HepG2 (cell line): Measurements from ENCODE around the gene AURKA. TPM values are rescaled to one million over a fixed set of nuclear protein-coding genes. Genes with fewer than 3 reads are reported as not detected.

Experiments used
- ATF7-NPFF ChIP-seq: sonication (generic); formaldehyde crosslinking; IDR thresholded peaks from 2 replicates; pipeline ENCODE4 v1.8.1; 2023; ENCODE audit warnings: mild to moderate bottlenecking, low read depth, missing genetic modification reagents, moderate library complexity
- CREB1 ChIP-seq, 2 experiments: fragments of 450-650 bp in 1 of 2; IDR thresholded peaks; 2 replicates each; pipeline ENCODE4 v1.6.1; 2016 to 2017; ENCODE audit warnings: control low read depth in 1 of 2, mild to moderate bottlenecking in 1 of 2, missing compliant biosample characterization in 1 of 2, missing genetic modification characterization in 1 of 2
- CREM ChIP-seq, 2 experiments: sonication (generic) in 1 of 2; formaldehyde crosslinking in 1 of 2; IDR thresholded peaks; 2 replicates each; pipeline versions ENCODE4 v1.4.0 to v1.6.1; 2016 to 2020; ENCODE audit warnings: antibody characterized with exemption in 1 of 2, mild to moderate bottlenecking in 1 of 2, missing genetic modification reagents in 1 of 2
- DNMT1 ChIP-seq: sonication (generic); formaldehyde crosslinking; IDR thresholded peaks from 2 replicates; pipeline ENCODE4 v1.5.1; 2020; ENCODE audit warnings: mild to moderate bottlenecking, missing genetic modification reagents
- FOXO4 ChIP-seq: sonication (generic); formaldehyde crosslinking; conservative IDR thresholded peaks from 2 replicates; pipeline ENCODE4 v1.8.1; 2023; ENCODE audit warnings: missing genetic modification reagents
- NPAS2 ChIP-seq: sonication (generic); formaldehyde crosslinking; IDR thresholded peaks from 2 replicates; pipeline ENCODE4 v1.8.0; 2022; ENCODE audit warnings: mild to moderate bottlenecking, missing genetic modification reagents, borderline replicate concordance
- POLR2AphosphoS5 ChIP-seq: IDR thresholded peaks from 2 replicates; pipeline ENCODE4 v1.6.1; 2012; ENCODE audit warnings: low read depth, low read length
- PRDM15 ChIP-seq: sonication (generic); formaldehyde crosslinking; IDR thresholded peaks from 2 replicates; pipeline ENCODE4 v1.4.0; 2020; ENCODE audit warnings: missing genetic modification reagents
- TFE3 ChIP-seq: IDR thresholded peaks from 2 replicates; pipeline ENCODE4 v1.6.1; 2016
- ZHX1 ChIP-seq: sonication (generic); formaldehyde crosslinking; IDR thresholded peaks from 2 replicates; pipeline ENCODE4 v1.8.1; 2022; ENCODE audit warnings: low read depth, mild to moderate bottlenecking, missing genetic modification reagents
- ZMAT3 ChIP-seq: sonication (generic); formaldehyde crosslinking; conservative IDR thresholded peaks from 2 replicates; pipeline ENCODE4 v1.7.0; 2021; ENCODE audit warnings: missing genetic modification reagents
- ZNF530 ChIP-seq: sonication (generic); formaldehyde crosslinking; IDR thresholded peaks from 2 replicates; pipeline ENCODE4 v1.5.0; 2020; ENCODE audit warnings: low read depth, mild to moderate bottlenecking, missing genetic modification reagents
- ZNF609 ChIP-seq: sonication (generic); formaldehyde crosslinking; IDR thresholded peaks from 2 replicates; pipeline ENCODE4 v1.4.0; 2020; ENCODE audit warnings: mild to moderate bottlenecking, missing genetic modification reagents, borderline replicate concordance
- ZNF7 ChIP-seq: IDR thresholded peaks from 2 replicates; pipeline ENCODE4 v1.6.1; 2016; ENCODE audit warnings: missing biosample characterization, missing genetic modification reagents
- polyA plus RNA-seq, 8 experiments: library from polyadenylated mRNA; depleted of rRNA in 3 of 8; stranded (reverse) in 7 of 8; unstranded in 1 of 8; fragments of >200 nt; fragmentation: Illumina TruSeq in 4 of 8; extraction: Trizol in 4 of 8; gene quantifications; 2 replicates each; pipeline versions ENCODE4 v1.2.1 to v1.2.3, GENCODE V29; 2011 to 2016; ENCODE audit warnings: low read depth in 4 of 8, missing spikeins in 1 of 8, mixed read lengths in 1 of 8; ENCODE audit not compliant: insufficient read depth in 1 of 8
- total RNA-seq, 5 experiments: library from RNA; depleted of rRNA; stranded (reverse); fragments of >200 nt; fragmentation: Illumina TruSeq; extraction: Trizol; gene quantifications; 2 replicates each; pipeline ENCODE4 v1.2.3, GENCODE V29; 2016; ENCODE audit warnings: low read depth in 1 of 5

The AURKA gene
- total and polyA plus RNA-seq, 2 of the 13 experiments (the other 11 are each of a cell fraction or from before 2014, with no cell fraction given): 96.4 to 224 TPM

- TF ChIP-seq ZNF609 (CRISPR knock-in tag) (no peak), ZHX1 (no peak), CREB1 (IDR thresholded peaks at IDR 0.05) (no peak), CREB1 (CRISPR knock-in tag; IDR thresholded peaks at IDR 0.05) (no peak), FOXO4 (CRISPR knock-in tag) (0 out of 2 replicates have a peak, but pooled peaks have one; percentile 51), ZNF7 (CRISPR knock-in tag) (no peak), ATF7-NPFF (CRISPR knock-in tag) (no peak), PRDM15 (CRISPR knock-in tag) (no peak), POLR2AphosphoS5 (no peak), ZNF530 (CRISPR knock-in tag) (no peak), CREM (IDR thresholded peaks at IDR 0.05) (no peak), CREM (CRISPR knock-in tag; IDR thresholded peaks at IDR 0.05) (no peak), ZMAT3 (CRISPR knock-in tag) (no peak), NPAS2 (CRISPR knock-in tag) (no peak), TFE3 (CRISPR knock-in tag) (no peak), DNMT1 (CRISPR knock-in tag) (0 out of 2 replicates have a peak, but pooled peaks have one; percentile 63)
Observed at GRCh38 chr20:56343861-56344381, 48.1 kb downstream of the AURKA start (continued).
